ENCODE results near the gene MRPS5.

- TF ChIP-seq CTCF (conservative IDR thresholded peaks at IDR 0.05) (no peak), ZFX (IDR thresholded peaks at IDR 0.05) (no peak)
Measured at GRCh38 chr2:95077530-95077825, 44.1 kb downstream of the MRPS5 start.

Measured in C4-2B (cell line).